Stimulated activated CD4-positive, alpha-beta T cell treated with anti-CD3 and anti-CD28 coated beads, TNF-alpha, amount 100 ng/mL, for 48 hours (primary cell): Measurements from ENCODE around the gene STIP1.
A peak's percentile ranks its signal among the peaks of the same experiment; 100 is the strongest.

Experiments
- DNase-seq, 3 donors: peaks; one replicate each; pipeline ENCODE4 v3.0.0-alpha.2; 2020; ENCODE audit warnings: low read depth in 3 of 3

Gene STIP1

GRCh38 chr11:64249563-64250414, 63.8 kb downstream of the STIP1 start:
- DNase-seq, result no peak

- no peak for DNase-seq
Measured at GRCh38 chr11:64250415-64251015, 64.5 kb downstream of the STIP1 start.

GRCh38 chr11:64251016-64251752, 65.2 kb downstream of the STIP1 start, which contains the start of gene PLCB3:
Gene PLCB3 (plus strand): TSS chr11:64251530. CDS start chr11:64251650, 120 bp downstream.
- DNase-seq, result peak in 1 of 3 donors; percentile 54

GRCh38 chr11:64251753-64252002, 65.7 kb downstream of the STIP1 start:
- DNase-seq, result no peak

- DNase-seq, result no peak
Measured at GRCh38 chr11:64252003-64252872, 66.3 kb downstream of the STIP1 start.

- DNase-seq, result no peak
Measured at GRCh38 chr11:64253043-64253442, 67.1 kb downstream of the STIP1 start.

GRCh38 chr11:64253481-64253880, 67.5 kb downstream of the STIP1 start:
- DNase-seq, result no peak
